ENCODE measurements around the gene AUNIP.

AUNIP gene

DNA sequence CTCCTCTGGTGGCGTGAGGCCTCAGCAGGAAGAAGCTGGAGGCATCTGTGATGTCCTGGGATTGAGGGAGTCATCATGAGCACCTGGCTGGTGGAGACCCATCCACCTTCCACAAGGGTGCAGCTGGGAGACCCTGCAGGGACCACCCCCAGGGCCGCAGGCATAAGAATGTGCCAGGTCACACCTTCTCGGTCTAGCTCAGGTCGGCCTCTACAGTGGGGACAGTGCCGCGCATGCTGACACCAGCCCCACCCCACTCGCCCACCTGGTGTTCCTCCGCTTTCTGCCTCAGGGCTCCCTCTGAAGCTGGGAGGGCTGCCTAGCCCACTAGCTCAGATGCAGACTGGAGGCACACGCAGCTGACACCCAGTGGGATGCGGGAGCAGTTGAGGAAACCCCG, 22.0 kb upstream of the AUNIP start:
- TF ChIP-seq ZNF596 (tag by site-specific recombination; IDR thresholded peaks at IDR 0.05) (no peak), ZSCAN16 (tag by site-specific recombination; IDR thresholded peaks at IDR 0.05) (no peak), PRDM4 (tag by site-specific recombination; IDR thresholded peaks at IDR 0.05) (no peak), ZNF2 (tag by site-specific recombination; IDR thresholded peaks at IDR 0.05) (no peak), ZNF48 (tag by site-specific recombination; IDR thresholded peaks at IDR 0.05) (no peak), ZNF555 (tag by site-specific recombination; conservative IDR thresholded peaks at IDR 0.05) (no peak)
- TF ChIP-seq, protein P1, sequence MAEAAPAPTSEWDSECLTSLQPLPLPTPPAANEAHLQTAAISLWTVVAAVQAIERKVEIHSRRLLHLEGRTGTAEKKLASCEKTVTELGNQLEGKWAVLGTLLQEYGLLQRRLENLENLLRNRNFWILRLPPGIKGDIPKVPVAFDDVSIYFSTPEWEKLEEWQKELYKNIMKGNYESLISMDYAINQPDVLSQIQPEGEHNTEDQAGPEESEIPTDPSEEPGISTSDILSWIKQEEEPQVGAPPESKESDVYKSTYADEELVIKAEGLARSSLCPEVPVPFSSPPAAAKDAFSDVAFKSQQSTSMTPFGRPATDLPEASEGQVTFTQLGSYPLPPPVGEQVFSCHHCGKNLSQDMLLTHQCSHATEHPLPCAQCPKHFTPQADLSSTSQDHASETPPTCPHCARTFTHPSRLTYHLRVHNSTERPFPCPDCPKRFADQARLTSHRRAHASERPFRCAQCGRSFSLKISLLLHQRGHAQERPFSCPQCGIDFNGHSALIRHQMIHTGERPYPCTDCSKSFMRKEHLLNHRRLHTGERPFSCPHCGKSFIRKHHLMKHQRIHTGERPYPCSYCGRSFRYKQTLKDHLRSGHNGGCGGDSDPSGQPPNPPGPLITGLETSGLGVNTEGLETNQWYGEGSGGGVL (tag by site-specific recombination; IDR thresholded peaks at IDR 0.05) = no peak
- no peaks in the 10 kb centered on the region for H3K9me3 ChIP-seq (ENCODE audit: control insufficient read depth, insufficient read depth, low read depth, low read length)
- H3K4me3 ChIP-seq (ENCODE audit: low read depth, low read length) = no peak overlapping the region
- no peaks in the 10 kb centered on the region for H3K4me1 ChIP-seq (ENCODE audit: control insufficient read depth, insufficient read depth, low read length)
- H3K36me3 ChIP-seq (ENCODE audit: control insufficient read depth in 2 of 2, insufficient read depth in 1 of 2, low read length in 2 of 2) = no peaks in the 10 kb centered on the region
- ChIA-PET CTCF (interaction anchor here (0.6 kb wide), 1 partner anchor 56 kb away, joined by 3 read pairs; no protein-coding TSS in a partner anchor), POLR2A (no interaction called here)
- H3K27ac ChIP-seq (ENCODE audit: extremely low read depth, low read depth, low read length) = no peak overlapping the region

- POLR2A ChIA-PET = no interaction called here
- CTCF ChIA-PET = interaction anchor here (1.2 kb wide), 1 partner anchor 12 kb away, joined by 5 read pairs; no protein-coding TSS in a partner anchor
- TF ChIP-seq TRIM28 (IDR thresholded peaks at IDR 0.05; ENCODE audit: borderline replicate concordance, low read length) (no peak), ZNF664 (tag by site-specific recombination; IDR thresholded peaks at IDR 0.05) (peak; percentile 83)
- H3K4me3 ChIP-seq (ENCODE audit: low read depth, low read length) = no peak overlapping the region
- no peak overlapping the region for H3K27ac ChIP-seq (ENCODE audit: extremely low read depth, low read depth, low read length)
- no peaks in the 10 kb centered on the region for H3K9me3 ChIP-seq (ENCODE audit: control insufficient read depth, insufficient read depth, low read depth, low read length)
- no peaks in the 10 kb centered on the region for H3K4me1 ChIP-seq (ENCODE audit: control insufficient read depth, insufficient read depth, low read length)
- H3K36me3 ChIP-seq (ENCODE audit: control insufficient read depth in 2 of 2, insufficient read depth in 1 of 2, low read length in 2 of 2) = no peaks in the 10 kb centered on the region
These were observed 21.3 kb upstream of the AUNIP start for GRCh38 chr1:25880518-25880917.

GRCh38 chr1:25879675-25880074, 20.4 kb upstream of the AUNIP start:
- no peak overlapping the region for H3K4me3 ChIP-seq (ENCODE audit: low read depth, low read length)
- no peak for TF ChIP-seq ZBTB44 (tag by site-specific recombination; IDR thresholded peaks at IDR 0.05)
- no peak for TF ChIP-seq ZNF423 (tag by site-specific recombination; IDR thresholded peaks at IDR 0.05)
- no peak for TF ChIP-seq ZEB2 (tag by site-specific recombination; IDR thresholded peaks at IDR 0.05)
- TF ChIP-seq ZNF747 (tag by site-specific recombination; IDR thresholded peaks at IDR 0.05) = no peak
- TF ChIP-seq ZNF274 (IDR thresholded peaks at IDR 0.05; ENCODE audit: low read length) = no peak
- no peak for TF ChIP-seq ZNF274 (tag by site-specific recombination; IDR thresholded peaks at IDR 0.05; ENCODE audit: borderline replicate concordance)
- no peak for TF ChIP-seq CTCF (tag by site-specific recombination; IDR thresholded peaks at IDR 0.05)
- no peak for TF ChIP-seq ZBTB7A (tag by site-specific recombination; IDR thresholded peaks at IDR 0.05; ENCODE audit: low read depth)
- TF ChIP-seq ZNF664 (tag by site-specific recombination; IDR thresholded peaks at IDR 0.05) = no peak
- TF ChIP-seq YY2 (tag by site-specific recombination; IDR thresholded peaks at IDR 0.05) = no peak
- no peak for TF ChIP-seq ZNF768 (tag by site-specific recombination; IDR thresholded peaks at IDR 0.05)
- TF ChIP-seq ZNF571 (tag by site-specific recombination; IDR thresholded peaks at IDR 0.05) = no peak
- TF ChIP-seq ZNF292 (tag by site-specific recombination; IDR thresholded peaks at IDR 0.05; ENCODE audit: borderline replicate concordance, low read depth) = no peak
- no peak for TF ChIP-seq ZNF513 (tag by site-specific recombination; IDR thresholded peaks at IDR 0.05)
- no peak for TF ChIP-seq ZNF223 (tag by site-specific recombination; IDR thresholded peaks at IDR 0.05)

More at GRCh38 chr1:25879675-25880074, 20.4 kb upstream of the AUNIP start:
- H3K4me1 ChIP-seq (ENCODE audit: control insufficient read depth, insufficient read depth, low read length) = no peaks in the 10 kb centered on the region
- no peaks in the 10 kb centered on the region for H3K9me3 ChIP-seq (ENCODE audit: control insufficient read depth, insufficient read depth, low read depth, low read length)
- ChIA-PET CTCF (interaction anchor here (1.2 to 1.5 kb wide), 2 partner anchors 11 to 13 kb away, joined by 4 to 5 read pairs; no protein-coding TSS in a partner anchor), POLR2A (no interaction called here)
- no peaks in the 10 kb centered on the region for H3K36me3 ChIP-seq (ENCODE audit: control insufficient read depth in 2 of 2, insufficient read depth in 1 of 2, low read length in 2 of 2)
- no peak overlapping the region for H3K27ac ChIP-seq (ENCODE audit: extremely low read depth, low read depth, low read length)
